HG02678 (cell line): ENCODE data around the gene GRM4.

ENCODE experiments used
- ATAC-seq: cut with Tn5 transposase; IDR thresholded peaks from one replicate; pipeline ENCODE4 v1.9.1; 2021; ENCODE audit warnings: mild to moderate bottlenecking, moderate library complexity; ENCODE audit not compliant: unreplicated experiment

Gene GRM4

GRCh38 chr6:34086558-34086957 is 59.3 kb downstream of the GRM4 start:
- ATAC-seq: no peak

DNA sequence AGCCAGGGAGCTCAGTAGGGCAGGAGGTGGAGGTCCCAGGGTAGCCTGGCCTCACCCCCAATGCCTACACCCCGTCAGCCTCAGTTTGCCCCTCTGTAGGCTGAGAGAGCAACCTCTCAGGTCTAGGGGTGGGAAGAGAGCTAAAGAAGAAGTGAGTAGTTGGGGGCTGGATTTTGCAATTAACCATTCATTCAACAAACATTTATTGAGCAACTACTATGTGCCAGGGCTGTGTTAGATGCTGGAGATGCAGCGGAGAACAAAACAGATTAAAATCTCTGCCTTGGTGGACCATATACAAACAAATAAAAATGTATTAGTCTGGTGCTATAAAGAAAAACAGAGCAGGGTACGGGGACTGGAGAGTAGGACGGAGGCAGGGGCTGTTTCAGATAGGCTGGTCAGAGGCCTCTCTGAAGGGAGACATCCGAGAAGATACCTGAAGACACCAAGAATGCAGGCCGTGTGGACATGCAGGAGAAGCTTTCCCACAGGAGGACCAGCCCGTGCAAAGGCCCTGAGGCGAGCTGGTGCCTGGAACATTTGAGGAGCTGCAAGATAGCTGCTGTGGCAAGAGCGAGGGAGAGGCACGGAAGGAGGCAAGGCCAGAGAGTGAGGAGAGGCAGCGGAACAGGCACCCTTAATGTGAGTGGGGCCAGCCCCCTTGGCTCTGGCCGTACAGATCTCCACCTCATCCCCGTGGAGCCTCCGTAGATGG is 60.3 kb downstream of the GRM4 start:
- no peak for ATAC-seq

- ATAC-seq: no peak
Observed at GRCh38 chr6:34084591-34085290, 61.1 kb downstream of the GRM4 start.

- ATAC-seq: no peak
Observed at GRCh38 chr6:34082864-34083626, 62.8 kb downstream of the GRM4 start.

DNA sequence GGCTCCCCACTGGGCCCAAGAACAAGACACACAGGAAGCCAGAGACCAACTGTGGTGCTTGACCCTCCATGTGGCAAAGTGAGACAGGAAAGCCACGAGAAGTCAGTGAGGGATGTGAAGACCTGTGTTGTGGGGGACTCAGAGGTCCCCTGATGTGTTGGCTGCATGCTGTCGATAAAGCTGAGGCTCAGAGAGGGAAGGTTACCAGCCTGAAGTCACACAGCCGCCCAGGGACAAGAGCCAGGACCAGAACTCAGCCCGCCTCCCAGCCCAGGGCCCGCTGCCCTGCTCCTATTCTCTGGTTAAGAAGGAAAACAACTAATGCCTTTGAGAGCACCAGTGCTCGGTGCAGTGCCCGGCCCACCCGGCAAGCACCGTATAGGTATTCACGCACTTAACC is 63.5 kb downstream of the GRM4 start:
- ATAC-seq: no peak

GRCh38 chr6:34080357-34080756 is 65.5 kb downstream of the GRM4 start:
- no peak for ATAC-seq

GRCh38 chr6:34079899-34080298 is 66.0 kb downstream of the GRM4 start:
- ATAC-seq: no peak

GRCh38 chr6:34075906-34076305 is 70.0 kb downstream of the GRM4 start:
- ATAC-seq: no peak

GRCh38 chr6:34074064-34074742 is 71.7 kb downstream of the GRM4 start:
- ATAC-seq: no peak

DNA sequence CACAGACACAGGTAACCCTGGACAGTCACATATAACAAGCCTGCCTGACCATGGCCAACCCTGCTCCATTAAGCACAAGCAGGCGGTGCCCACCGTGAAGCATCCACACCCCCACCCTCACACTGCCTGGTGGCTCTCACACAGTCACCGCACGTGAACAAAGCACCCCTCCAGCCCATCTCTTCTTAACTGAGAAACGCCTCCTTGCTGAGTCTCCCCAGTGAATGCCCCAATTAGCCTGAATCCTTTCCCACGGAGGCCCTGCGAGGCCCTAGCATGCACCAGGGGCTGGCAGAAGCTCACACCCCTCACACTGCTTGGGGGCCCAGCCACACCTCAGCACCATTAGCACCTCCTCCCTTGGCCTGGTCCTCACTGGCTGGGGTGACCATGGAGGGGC is 72.3 kb downstream of the GRM4 start:
- no peak for ATAC-seq

GRCh38 chr6:34072727-34073126 is 73.2 kb downstream of the GRM4 start:
- ATAC-seq: no peak

DNA sequence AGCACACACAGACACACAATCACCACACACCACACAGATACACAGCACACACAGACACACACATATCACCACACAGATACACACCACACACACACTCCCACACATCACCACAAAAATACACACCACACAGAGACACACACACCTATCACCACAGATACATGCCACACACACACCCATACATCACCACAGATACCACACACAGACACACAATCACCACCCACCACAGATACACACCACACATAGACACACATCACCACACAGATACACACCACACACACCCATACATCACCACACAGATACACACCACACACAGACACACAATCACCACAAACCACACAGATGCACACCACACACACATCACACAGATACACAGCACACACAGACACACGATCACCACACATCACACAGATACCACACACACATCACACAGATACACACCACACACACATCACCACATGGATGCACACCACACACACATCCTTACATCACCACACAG is 74.0 kb downstream of the GRM4 start:
- no peak for ATAC-seq

GRCh38 chr6:34071136-34071883 is 74.6 kb downstream of the GRM4 start:
- no peak for ATAC-seq

DNA sequence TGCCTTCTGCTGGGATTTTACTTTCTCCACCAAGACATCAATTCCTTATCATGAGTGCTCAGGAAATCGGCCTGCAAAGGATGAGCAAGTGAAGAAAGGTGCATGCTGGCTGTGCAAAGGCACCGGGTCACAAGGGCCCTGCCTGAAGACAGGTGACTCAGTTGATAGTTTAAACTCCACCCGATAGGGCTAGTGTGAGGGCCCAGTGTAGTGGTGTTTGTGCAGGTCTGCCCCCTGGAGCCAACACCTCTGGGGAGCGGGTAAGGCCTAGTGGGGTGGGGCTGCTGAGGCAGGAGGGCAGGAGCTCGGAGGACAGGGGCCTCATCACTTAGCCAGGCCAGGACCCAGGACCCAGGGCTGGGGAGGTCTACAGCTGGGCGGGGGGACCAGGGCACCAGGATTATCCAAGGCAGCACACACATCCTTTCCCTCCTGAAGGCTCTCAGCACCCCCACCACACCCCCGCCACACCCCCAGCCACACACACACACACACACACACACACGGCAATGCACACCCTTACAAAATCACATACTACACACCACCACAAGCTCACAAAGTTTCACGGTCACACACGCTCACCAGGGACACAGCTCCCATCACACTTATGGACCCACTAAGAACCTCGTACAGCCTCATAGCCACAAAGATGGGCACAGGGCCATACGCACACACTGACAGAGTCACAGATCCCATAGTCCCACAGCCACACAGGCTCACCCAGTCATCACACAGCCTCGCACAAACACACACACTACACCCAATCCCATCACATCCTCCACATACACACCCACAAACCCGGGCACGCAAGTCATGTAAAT is 75.4 kb downstream of the GRM4 start:
- no peak for ATAC-seq

DNA sequence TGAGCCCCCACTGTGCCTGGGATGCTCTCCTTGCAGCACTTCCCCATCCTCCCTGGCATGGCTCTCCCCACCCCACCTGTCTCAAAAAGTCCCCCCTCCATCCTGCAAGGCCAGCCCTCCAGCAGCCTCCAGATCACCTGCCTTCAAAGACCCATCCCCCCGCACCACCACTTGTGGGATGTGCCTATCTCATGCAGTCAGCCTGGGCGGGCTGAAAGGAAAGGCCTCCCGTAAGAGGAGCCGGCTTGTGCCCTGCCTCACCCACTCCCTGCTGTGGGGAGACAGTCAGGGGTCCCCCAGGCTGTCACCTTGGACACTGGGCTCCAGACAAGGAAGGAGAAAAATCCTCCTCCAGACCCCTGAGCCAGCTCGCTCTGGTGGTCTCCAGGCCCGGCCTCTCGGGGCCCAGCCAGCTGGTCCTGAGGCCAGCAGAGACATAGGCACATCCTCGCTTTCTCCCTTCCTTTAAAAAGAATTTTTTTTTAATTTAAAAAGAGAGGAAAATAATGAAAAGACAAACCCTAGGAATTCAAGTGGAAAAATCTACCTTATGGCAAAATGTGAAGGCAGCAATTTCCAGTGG is 77.3 kb downstream of the GRM4 start:
- no peak for ATAC-seq

DNA sequence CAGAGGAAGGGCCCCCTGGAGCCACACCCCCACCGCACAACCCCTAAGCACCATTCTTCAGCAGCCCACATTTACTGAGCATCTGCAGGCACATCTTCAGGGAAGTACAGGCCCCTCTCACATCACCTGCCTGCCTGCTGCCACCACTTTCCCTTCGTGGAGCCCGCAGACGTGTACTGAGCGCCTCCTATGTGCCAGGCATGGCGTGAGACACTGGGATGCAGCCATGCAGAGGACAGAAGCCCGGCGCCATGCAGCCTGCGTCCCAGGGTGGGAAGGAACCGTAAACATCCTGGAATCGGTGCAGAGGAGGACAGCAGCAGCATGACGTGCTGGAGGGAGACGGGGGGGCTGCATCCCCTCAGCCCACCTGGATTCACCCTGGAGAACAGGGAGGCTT is 78.1 kb downstream of the GRM4 start:
- no peak for ATAC-seq

- no peak for ATAC-seq
Observed at GRCh38 chr6:34066772-34067770, 78.8 kb downstream of the GRM4 start.

DNA sequence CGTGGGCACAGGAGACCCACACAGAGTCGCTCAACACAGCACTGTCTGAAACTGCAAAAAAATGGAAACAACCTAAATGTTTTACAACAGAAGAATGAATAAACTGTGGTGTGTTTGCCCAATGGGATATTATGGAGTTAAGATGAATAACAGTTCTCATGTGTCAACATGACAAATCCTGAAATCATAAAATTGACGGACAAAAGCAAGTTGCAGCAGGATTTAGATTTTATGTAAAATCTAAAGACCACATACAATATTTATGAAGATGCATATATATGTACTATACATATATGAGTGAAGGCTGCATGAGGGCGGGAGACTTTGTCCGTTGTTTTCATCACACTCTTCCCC is 79.7 kb downstream of the GRM4 start:
- ATAC-seq: no peak
